HepG2 (cell line): Measurements from ENCODE around the gene POC1A. TPM values are rescaled to one million over a fixed set of nuclear protein-coding genes. Genes with fewer than 3 reads are reported as not detected.

ENCODE experiments used
- EED ChIP-seq: sonication (generic); formaldehyde crosslinking; IDR thresholded peaks from 2 replicates; pipeline ENCODE4 v1.5.0; 2020; ENCODE audit warnings: mild to moderate bottlenecking, missing genetic modification reagents
- GTF2F1 ChIP-seq: fragments of 150-350 bp; IDR thresholded peaks from 2 replicates; pipeline ENCODE4 v1.6.1; 2014; ENCODE audit warnings: low read length
- HNF4G ChIP-seq, 2 experiments: sonication (generic) in 1 of 2; formaldehyde crosslinking in 1 of 2; IDR thresholded peaks; 2 replicates each; pipeline versions ENCODE4 v1.4.0 to v1.6.1; 2011 to 2020; ENCODE audit warnings: borderline replicate concordance in 2 of 2, low read depth in 2 of 2, mild to moderate bottlenecking in 2 of 2, low read length in 1 of 2, missing genetic modification reagents in 1 of 2, moderate library complexity in 1 of 2
- JUN ChIP-seq: sonication (generic); formaldehyde crosslinking; IDR thresholded peaks from 2 replicates; pipeline ENCODE4 v1.4.0; 2020; ENCODE audit warnings: mild to moderate bottlenecking, missing genetic modification reagents
- KDM3A ChIP-seq: IDR thresholded peaks from 2 replicates; pipeline ENCODE4 v1.6.1; 2018; ENCODE audit warnings: low read depth, missing compliant biosample characterization
- KLF13 ChIP-seq: sonication (generic); formaldehyde crosslinking; IDR thresholded peaks from 2 replicates; pipeline ENCODE4 v1.4.0; 2020; ENCODE audit warnings: mild to moderate bottlenecking, missing genetic modification reagents
- MTERF4 ChIP-seq: sonication (generic); formaldehyde crosslinking; IDR thresholded peaks from 2 replicates; pipeline ENCODE4 v1.8.0; 2023; ENCODE audit warnings: mild to moderate bottlenecking, missing genetic modification reagents
- RFXANK ChIP-seq: IDR thresholded peaks from 2 replicates; pipeline ENCODE4 v1.6.1; 2016
- RFXAP ChIP-seq: sonication (generic); formaldehyde crosslinking; IDR thresholded peaks from 2 replicates; pipeline ENCODE4 v1.4.0; 2020; ENCODE audit warnings: missing genetic modification reagents, borderline replicate concordance
- SAFB2 ChIP-seq: sonication (generic); formaldehyde crosslinking; IDR thresholded peaks from 2 replicates; pipeline ENCODE4 v1.5.1; 2020; ENCODE audit warnings: missing genetic modification reagents, low read depth, mild to moderate bottlenecking, borderline replicate concordance
- SIX1 ChIP-seq: sonication (generic); formaldehyde crosslinking; IDR thresholded peaks from 2 replicates; pipeline ENCODE4 v1.4.0; 2020; ENCODE audit warnings: missing genetic modification reagents, borderline replicate concordance
- USF2 ChIP-seq, 2 experiments: sonication (generic) in 1 of 2; formaldehyde crosslinking in 1 of 2; IDR thresholded peaks; 2 replicates each; pipeline versions ENCODE4 v1.5.1 to v1.6.1; 2011 to 2020; ENCODE audit warnings: borderline replicate concordance in 1 of 2, low read depth in 1 of 2, low read length in 1 of 2, mild to moderate bottlenecking in 1 of 2, missing genetic modification reagents in 1 of 2, moderate library complexity in 1 of 2
- ZBTB38 ChIP-seq: sonication (generic); formaldehyde crosslinking; IDR thresholded peaks from 2 replicates; pipeline ENCODE4 v1.5.1; 2020; ENCODE audit warnings: mild to moderate bottlenecking, missing genetic modification reagents
- ZNF33B ChIP-seq: sonication (generic); formaldehyde crosslinking; IDR thresholded peaks from 2 replicates; pipeline ENCODE4 v1.5.1; 2020; ENCODE audit warnings: mild to moderate bottlenecking, missing genetic modification reagents
- ZNF446 ChIP-seq: sonication (generic); formaldehyde crosslinking; IDR thresholded peaks from 2 replicates; pipeline ENCODE4 v1.5.0; 2020; ENCODE audit warnings: mild to moderate bottlenecking, missing genetic modification reagents
- ZNF563 ChIP-seq: sonication (generic); formaldehyde crosslinking; IDR thresholded peaks from 2 replicates; pipeline ENCODE4 v1.8.0; 2022; ENCODE audit warnings: mild to moderate bottlenecking, moderate library complexity, missing genetic modification reagents
- polyA plus RNA-seq, 8 experiments: library from polyadenylated mRNA; depleted of rRNA in 3 of 8; stranded (reverse) in 7 of 8; unstranded in 1 of 8; fragments of >200 nt; fragmentation: Illumina TruSeq in 4 of 8; extraction: Trizol in 4 of 8; gene quantifications; 2 replicates each; pipeline versions ENCODE4 v1.2.1 to v1.2.3, GENCODE V29; 2011 to 2016; ENCODE audit warnings: low read depth in 4 of 8, missing spikeins in 1 of 8, mixed read lengths in 1 of 8; ENCODE audit not compliant: insufficient read depth in 1 of 8
- total RNA-seq, 5 experiments: library from RNA; depleted of rRNA; stranded (reverse); fragments of >200 nt; fragmentation: Illumina TruSeq; extraction: Trizol; gene quantifications; 2 replicates each; pipeline ENCODE4 v1.2.3, GENCODE V29; 2016; ENCODE audit warnings: low read depth in 1 of 5
- TF ChIP-seq, protein P1 (sequence below): sonication (generic); formaldehyde crosslinking; IDR thresholded peaks from 2 replicates; pipeline ENCODE4 v1.5.1; 2020; ENCODE audit warnings: mild to moderate bottlenecking, missing genetic modification reagents, moderate library complexity
- TF ChIP-seq, protein P2 (sequence below): sonication (generic); formaldehyde crosslinking; IDR thresholded peaks from 2 replicates; pipeline ENCODE4 v1.8.1; 2023; ENCODE audit warnings: missing genetic modification reagents, mild to moderate bottlenecking, borderline replicate concordance
- TF ChIP-seq, protein P3 (sequence below): sonication (generic); formaldehyde crosslinking; IDR thresholded peaks from 2 replicates; pipeline ENCODE4 v1.4.0; 2020; ENCODE audit warnings: missing genetic modification reagents

Gene POC1A
- total and polyA plus RNA-seq, 2 of the 13 experiments (the other 11 are each of a cell fraction or from before 2014, with no cell fraction given) = 14.6 to 20.0 TPM

DNA sequence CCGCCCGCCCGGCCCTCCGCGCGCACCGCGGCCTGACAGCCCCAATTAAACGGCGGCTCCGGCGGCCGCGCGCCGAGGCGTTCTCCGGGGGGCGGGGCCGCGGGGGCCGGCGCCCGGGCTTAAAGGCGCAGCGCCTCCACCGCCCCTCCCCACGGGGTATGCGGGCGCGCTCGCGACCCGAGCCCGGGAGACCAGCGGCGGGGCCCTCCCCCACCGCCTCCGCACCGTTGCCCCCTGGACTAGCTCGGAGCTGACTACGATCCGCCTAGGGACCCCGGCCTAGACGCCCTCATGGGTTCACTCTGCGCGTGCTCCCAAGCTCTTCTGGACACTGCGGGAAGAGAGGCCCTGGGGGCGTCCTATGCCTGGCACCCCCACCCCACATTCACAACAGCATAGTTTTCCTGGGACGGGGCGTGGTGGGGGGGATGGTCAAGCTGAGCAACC lies 97.7 kb downstream of the POC1A start, which contains the start of gene DUSP7 (continued):
- TF ChIP-seq, protein P1, sequence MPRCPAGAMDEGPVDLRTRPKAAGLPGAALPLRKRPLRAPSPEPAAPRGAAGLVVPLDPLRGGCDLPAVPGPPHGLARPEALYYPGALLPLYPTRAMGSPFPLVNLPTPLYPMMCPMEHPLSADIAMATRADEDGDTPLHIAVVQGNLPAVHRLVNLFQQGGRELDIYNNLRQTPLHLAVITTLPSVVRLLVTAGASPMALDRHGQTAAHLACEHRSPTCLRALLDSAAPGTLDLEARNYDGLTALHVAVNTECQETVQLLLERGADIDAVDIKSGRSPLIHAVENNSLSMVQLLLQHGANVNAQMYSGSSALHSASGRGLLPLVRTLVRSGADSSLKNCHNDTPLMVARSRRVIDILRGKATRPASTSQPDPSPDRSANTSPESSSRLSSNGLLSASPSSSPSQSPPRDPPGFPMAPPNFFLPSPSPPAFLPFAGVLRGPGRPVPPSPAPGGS (CRISPR knock-in tag) = peak; percentile 30; the same call in 1 of the 2 replicates
- 0 out of 2 replicates have a peak, but pooled peaks have one; percentile 20 for TF ChIP-seq ZNF563 (CRISPR knock-in tag)
- TF ChIP-seq, protein P2, sequence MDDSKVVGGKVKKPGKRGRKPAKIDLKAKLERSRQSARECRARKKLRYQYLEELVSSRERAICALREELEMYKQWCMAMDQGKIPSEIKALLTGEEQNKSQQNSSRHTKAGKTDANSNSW (CRISPR knock-in tag) = no peak
- no peak for TF ChIP-seq ZNF33B (CRISPR knock-in tag)
- TF ChIP-seq HNF4G (IDR thresholded peaks at IDR 0.05; ENCODE audit: borderline replicate concordance, low read depth, low read length) = no peak
- TF ChIP-seq HNF4G (CRISPR knock-in tag; IDR thresholded peaks at IDR 0.05; ENCODE audit: borderline replicate concordance, low read depth) = 0 out of 2 replicates have a peak, but pooled peaks have one; percentile 39
- TF ChIP-seq KLF13 = 0 out of 2 replicates have a peak, but pooled peaks have one; percentile 25
- 0 out of 2 replicates have a peak, but pooled peaks have one; percentile 20 for TF ChIP-seq MTERF4
- TF ChIP-seq SAFB2 (CRISPR knock-in tag) = 0 out of 2 replicates have a peak, but pooled peaks have one; percentile 38
- TF ChIP-seq USF2 (IDR thresholded peaks at IDR 0.05; ENCODE audit: low read depth, low read length) = no peak
- no peak for TF ChIP-seq USF2 (CRISPR knock-in tag; IDR thresholded peaks at IDR 0.05; ENCODE audit: borderline replicate concordance)
- TF ChIP-seq RFXANK (CRISPR knock-in tag) = no peak
- no peak for TF ChIP-seq GTF2F1
- TF ChIP-seq, protein P3, sequence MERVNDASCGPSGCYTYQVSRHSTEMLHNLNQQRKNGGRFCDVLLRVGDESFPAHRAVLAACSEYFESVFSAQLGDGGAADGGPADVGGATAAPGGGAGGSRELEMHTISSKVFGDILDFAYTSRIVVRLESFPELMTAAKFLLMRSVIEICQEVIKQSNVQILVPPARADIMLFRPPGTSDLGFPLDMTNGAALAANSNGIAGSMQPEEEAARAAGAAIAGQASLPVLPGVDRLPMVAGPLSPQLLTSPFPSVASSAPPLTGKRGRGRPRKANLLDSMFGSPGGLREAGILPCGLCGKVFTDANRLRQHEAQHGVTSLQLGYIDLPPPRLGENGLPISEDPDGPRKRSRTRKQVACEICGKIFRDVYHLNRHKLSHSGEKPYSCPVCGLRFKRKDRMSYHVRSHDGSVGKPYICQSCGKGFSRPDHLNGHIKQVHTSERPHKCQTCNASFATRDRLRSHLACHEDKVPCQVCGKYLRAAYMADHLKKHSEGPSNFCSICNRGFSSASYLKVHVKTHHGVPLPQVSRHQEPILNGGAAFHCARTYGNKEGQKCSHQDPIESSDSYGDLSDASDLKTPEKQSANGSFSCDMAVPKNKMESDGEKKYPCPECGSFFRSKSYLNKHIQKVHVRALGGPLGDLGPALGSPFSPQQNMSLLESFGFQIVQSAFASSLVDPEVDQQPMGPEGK = peak; percentile 67
- TF ChIP-seq ZBTB38 (CRISPR knock-in tag) = no peak
- no peak for TF ChIP-seq RFXAP (CRISPR knock-in tag)
- TF ChIP-seq EED (CRISPR knock-in tag) = 0 out of 2 replicates have a peak, but pooled peaks have one; percentile 48
- no peak for TF ChIP-seq ZNF446
- TF ChIP-seq KDM3A = 0 out of 2 replicates have a peak, but pooled peaks have one; percentile 4
- TF ChIP-seq SIX1 (CRISPR knock-in tag) = no peak
- TF ChIP-seq JUN (CRISPR knock-in tag) = no peak
